Activated CD4-positive, alpha-beta T cell treated with anti-CD3 and anti-CD28 coated beads, Interleukin-2, amount 10 ng/mL, durations not matched to agents 24 days and 14 days (primary cell): ENCODE data around the gene ITGA1. TPM values are rescaled to one million over a fixed set of nuclear protein-coding genes. Genes with fewer than 3 reads are reported as not detected.

Experiments
- DNase-seq: peaks from one replicate; pipeline ENCODE4 v3.0.0; 2022
- H3K27ac Mint-ChIP-seq: one replicate; pipeline ENCODE4 v1.8.0; 2022; ENCODE audit warnings: mild to moderate bottlenecking, mixed read lengths
- H3K27me3 Mint-ChIP-seq: one replicate; pipeline ENCODE4 v1.8.0; 2022; ENCODE audit warnings: mixed read lengths
- H3K36me3 Mint-ChIP-seq: one replicate; pipeline ENCODE4 v1.8.0; 2022; ENCODE audit warnings: low read depth, mild to moderate bottlenecking, mixed read lengths
- H3K4me1 Mint-ChIP-seq: one replicate; pipeline ENCODE4 v1.8.0; 2021; ENCODE audit warnings: mixed read lengths
- H3K4me3 Mint-ChIP-seq: one replicate; pipeline ENCODE4 v1.8.0; 2022; ENCODE audit warnings: mild to moderate bottlenecking, moderate library complexity, mixed read lengths
- H3K9me3 Mint-ChIP-seq: one replicate; pipeline ENCODE4 v1.8.0; 2021; ENCODE audit warnings: mixed read lengths
- intact Hi-C: fragments of 100-400 bp; cut with micrococcal nuclease; formaldehyde crosslinking; loops from one replicate; pipeline ENCODE4 v1.15.1; 2023
- total RNA-seq: library from RNA; stranded (reverse); gene quantifications from 2 replicates; pipeline ENCODE4 v1.2.3, GENCODE V29; 2022

The ITGA1 gene
- total RNA-seq, 1 donor from 2014 or later = 1.6 TPM

DNA sequence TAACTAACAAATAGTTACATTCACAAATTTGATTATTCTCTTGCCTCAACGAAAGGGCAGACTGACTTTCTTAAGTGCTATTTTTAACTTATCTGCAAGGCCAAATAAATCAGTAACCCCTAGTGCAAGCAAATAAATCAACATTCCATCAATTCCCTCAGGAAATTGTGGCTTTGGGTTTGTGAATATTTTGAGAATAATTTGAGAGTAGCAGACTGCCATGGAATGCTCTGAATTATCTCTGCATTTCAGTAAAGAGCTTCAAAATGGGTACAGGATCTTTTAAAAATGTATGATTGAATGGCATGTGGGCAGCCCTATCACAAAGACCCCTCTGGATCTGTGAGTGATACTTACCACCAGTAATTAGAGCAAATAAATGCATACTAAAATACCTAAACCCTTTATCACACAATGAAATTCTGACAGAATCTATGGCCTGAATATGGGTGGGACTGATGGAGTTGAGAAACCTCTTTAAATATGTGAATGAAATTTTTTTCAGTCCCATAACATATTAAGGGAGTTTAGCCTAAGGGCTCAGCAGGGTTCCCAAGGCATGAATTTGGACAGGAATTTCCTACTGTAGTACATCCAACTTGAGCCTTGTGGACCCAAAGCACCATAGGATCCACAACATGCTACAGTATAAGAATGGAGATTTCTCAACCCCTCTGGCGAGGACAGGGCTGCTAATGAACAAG, 109.0 kb downstream of the ITGA1 start:
- Mint-ChIP-seq H3K27me3 (peaks cover 4% of the 10 kb centered on the region), H3K27ac (no peak overlapping the region), H3K4me1 (no peaks in the 10 kb centered on the region), H3K4me3 (no peak overlapping the region), H3K36me3 (no peaks in the 10 kb centered on the region), H3K9me3 (peaks cover 5% of the 10 kb centered on the region)
- intact Hi-C loops = no loop called here
- DNase-seq = no peak

DNA sequence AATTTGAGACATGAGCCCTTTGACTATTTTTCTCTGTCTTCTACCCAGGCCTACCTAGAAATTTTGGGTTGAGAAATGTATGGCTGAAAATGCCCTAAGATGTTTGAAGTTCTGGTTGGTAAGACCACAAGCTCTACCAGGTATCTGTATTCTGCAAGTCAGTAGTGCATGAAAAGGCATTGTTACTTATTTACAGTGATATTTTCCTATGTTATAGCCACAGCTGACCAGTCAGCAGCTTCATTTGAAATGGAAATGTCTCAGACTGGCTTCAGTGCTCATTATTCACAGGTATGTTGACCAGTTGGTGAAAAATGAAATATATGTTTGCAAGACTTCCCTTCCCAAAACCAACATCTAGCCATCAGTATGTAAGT, 109.5 kb downstream of the ITGA1 start:
- no peak for DNase-seq
- no peak overlapping the region for H3K4me3 Mint-ChIP-seq
- no peak overlapping the region for H3K27ac Mint-ChIP-seq
- no peaks in the 10 kb centered on the region for H3K36me3 Mint-ChIP-seq
- H3K27me3 Mint-ChIP-seq = peaks cover 4% of the 10 kb centered on the region
- intact Hi-C loops = no loop called here
- H3K9me3 Mint-ChIP-seq = peaks cover 5% of the 10 kb centered on the region
- no peaks in the 10 kb centered on the region for H3K4me1 Mint-ChIP-seq

- H3K9me3 Mint-ChIP-seq = peaks cover 5% of the 10 kb centered on the region
- DNase-seq = no peak
- intact Hi-C loops = no loop called here
- no peaks in the 10 kb centered on the region for H3K36me3 Mint-ChIP-seq
- no peak overlapping the region for H3K27ac Mint-ChIP-seq
- no peak overlapping the region for H3K4me3 Mint-ChIP-seq
- H3K27me3 Mint-ChIP-seq = peaks cover 6% of the 10 kb centered on the region
- H3K4me1 Mint-ChIP-seq = no peaks in the 10 kb centered on the region
These were observed 111.4 kb downstream of the ITGA1 start for GRCh38 chr5:52898961-52899680.

DNA sequence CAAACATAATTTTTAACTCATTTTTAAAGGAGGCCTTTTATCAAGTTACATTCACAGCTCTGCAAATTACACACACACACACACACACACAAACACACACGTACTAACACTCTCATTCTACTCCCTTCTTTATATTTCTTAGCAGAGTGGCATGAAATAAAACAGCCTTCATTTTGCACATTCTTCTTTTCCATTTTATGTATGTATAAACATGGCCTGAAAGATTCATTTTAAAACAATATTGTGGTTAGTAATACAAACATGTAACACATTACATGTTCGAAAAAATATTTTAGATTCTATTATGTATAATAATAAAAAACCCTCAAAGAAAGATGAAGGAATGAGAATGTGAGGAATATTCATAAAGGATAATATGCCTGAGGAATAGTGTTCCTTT, 115.4 kb downstream of the ITGA1 start:
- no peak for DNase-seq
- Mint-ChIP-seq H3K9me3 (peaks cover 5% of the 10 kb centered on the region), H3K4me3 (no peak overlapping the region), H3K4me1 (peaks cover 2% of the 10 kb centered on the region), H3K27me3 (peaks cover 2% of the 10 kb centered on the region), H3K27ac (no peak overlapping the region), H3K36me3 (no peaks in the 10 kb centered on the region)
- intact Hi-C loops = no loop called here

DNA sequence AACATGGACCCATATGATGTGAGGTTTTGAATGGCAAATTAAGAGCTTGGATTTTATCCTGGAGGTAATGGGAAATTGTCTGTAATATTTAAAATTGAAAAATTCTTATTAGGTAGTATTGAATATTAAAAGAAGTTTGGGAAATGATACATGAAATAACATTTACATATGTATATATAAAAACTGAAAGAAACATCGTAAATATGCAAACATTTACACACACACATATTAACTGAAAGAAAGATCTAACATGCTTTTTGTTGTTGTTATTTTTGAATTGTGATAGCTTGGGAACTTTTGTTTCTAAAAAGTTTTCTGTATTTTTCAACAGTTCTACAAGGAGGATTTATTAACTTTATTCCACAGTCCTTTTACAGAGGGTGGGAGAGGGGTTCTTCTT, 118.6 kb downstream of the ITGA1 start:
- Mint-ChIP-seq H3K9me3 (no peaks in the 10 kb centered on the region), H3K4me1 (peaks cover 2% of the 10 kb centered on the region), H3K27ac (no peak overlapping the region), H3K4me3 (no peak overlapping the region), H3K36me3 (no peaks in the 10 kb centered on the region), H3K27me3 (peaks cover 2% of the 10 kb centered on the region)
- intact Hi-C loops = no loop called here
- no peak for DNase-seq

GRCh38 chr5:52906845-52907244, 119.1 kb downstream of the ITGA1 start:
- Mint-ChIP-seq H3K36me3 (no peaks in the 10 kb centered on the region), H3K9me3 (no peaks in the 10 kb centered on the region), H3K4me3 (no peak overlapping the region), H3K27ac (no peak overlapping the region), H3K4me1 (peaks cover 2% of the 10 kb centered on the region), H3K27me3 (peaks cover 2% of the 10 kb centered on the region)
- DNase-seq = no peak
- intact Hi-C loops = no loop called here

DNA sequence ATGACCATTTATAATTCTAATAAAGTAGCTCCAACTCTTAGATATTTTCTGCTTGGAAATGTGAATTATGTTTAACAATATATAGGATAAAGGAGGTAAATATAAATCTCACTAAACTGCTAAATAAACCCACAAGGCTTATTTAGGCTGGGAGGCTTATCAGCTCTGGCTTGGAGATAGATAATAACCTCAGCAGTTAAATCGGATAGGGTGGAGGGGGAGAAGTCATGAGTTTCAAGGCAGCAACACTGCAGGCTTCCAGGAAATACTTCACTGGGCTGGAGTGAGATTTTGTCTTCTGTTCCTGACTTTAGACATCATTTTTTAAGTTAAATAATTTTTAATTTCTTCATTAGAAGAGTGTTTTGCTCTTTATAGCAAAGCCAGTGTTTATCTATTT, 121.5 kb downstream of the ITGA1 start:
- no peak overlapping the region for H3K27ac Mint-ChIP-seq
- no peak overlapping the region for H3K4me3 Mint-ChIP-seq
- H3K27me3 Mint-ChIP-seq = no peaks in the 10 kb centered on the region
- no peaks in the 10 kb centered on the region for H3K36me3 Mint-ChIP-seq
- H3K9me3 Mint-ChIP-seq = no peaks in the 10 kb centered on the region
- peaks cover 2% of the 10 kb centered on the region for H3K4me1 Mint-ChIP-seq
- no peak for DNase-seq
- intact Hi-C loops = no loop called here

DNA sequence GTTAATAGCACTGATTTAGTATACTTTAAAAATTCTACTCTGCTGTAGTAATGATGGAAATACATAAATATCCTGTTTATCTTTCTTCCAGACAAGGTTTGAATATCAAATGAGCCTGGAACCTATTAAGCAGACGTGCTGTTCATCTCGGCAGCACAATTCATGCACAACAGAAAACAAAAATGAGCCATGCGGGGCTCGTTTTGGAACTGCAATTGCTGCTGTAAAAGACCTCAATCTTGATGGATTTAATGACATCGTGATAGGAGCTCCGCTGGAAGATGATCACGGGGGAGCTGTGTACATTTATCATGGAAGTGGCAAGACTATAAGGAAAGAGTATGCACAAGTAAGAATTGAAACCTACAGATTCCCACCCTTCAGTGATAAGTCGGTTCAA, 122.4 kb downstream of the ITGA1 start:
- Mint-ChIP-seq H3K27me3 (peaks cover 1% of the 10 kb centered on the region), H3K4me1 (peaks cover 5% of the 10 kb centered on the region), H3K4me3 (no peak overlapping the region), H3K27ac (no peak overlapping the region), H3K9me3 (no peaks in the 10 kb centered on the region), H3K36me3 (no peaks in the 10 kb centered on the region)
- intact Hi-C loops = loop anchor here (10.0 kb wide), 2 partner anchors 245 to 1945 kb away; no protein-coding TSS in a partner anchor
- no peak for DNase-seq

DNA sequence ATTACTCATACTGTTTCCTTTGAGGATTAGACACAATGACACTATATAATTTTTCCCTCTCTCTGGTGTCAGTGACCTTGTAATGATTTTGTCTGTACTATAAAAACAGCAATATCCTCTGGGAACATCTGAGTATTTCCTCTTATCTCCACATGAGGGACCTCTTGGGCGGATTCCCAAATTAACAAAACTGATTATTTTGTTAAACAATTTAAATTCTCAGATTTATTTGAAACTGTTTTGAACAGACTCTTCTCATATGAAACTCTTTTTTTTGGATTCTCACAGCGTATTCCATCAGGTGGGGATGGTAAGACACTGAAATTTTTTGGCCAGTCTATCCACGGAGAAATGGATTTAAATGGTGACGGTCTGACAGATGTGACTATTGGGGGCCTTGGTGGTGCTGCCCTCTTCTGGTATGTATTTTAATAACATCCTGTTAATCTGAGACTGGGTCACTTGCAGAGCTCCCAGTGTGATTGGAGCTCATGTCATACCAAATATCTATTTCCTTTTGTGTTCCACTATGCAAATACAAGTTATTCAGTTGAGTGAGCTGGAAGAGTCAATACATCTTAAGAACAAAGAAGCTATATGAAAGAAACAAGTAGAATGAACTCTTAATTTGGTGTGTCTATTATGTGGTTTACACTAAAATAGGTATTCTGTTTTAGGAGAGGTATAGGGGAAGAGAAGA, 127.6 kb downstream of the ITGA1 start:
- no peak overlapping the region for H3K27ac Mint-ChIP-seq
- DNase-seq = peak; percentile 87
- H3K4me1 Mint-ChIP-seq = peaks cover 8% of the 10 kb centered on the region
- no peaks in the 10 kb centered on the region for H3K9me3 Mint-ChIP-seq
- peaks cover 10% of the 10 kb centered on the region for H3K27me3 Mint-ChIP-seq
- H3K36me3 Mint-ChIP-seq = no peaks in the 10 kb centered on the region
- intact Hi-C loops = loop anchor here (1.0 to 10.0 kb wide), 5 partner anchors 113 to 1951 kb away; partner anchors contain the start of genes ITGA1 and PELO
- H3K4me3 Mint-ChIP-seq = peak overlapping the region; percentile 57

DNA sequence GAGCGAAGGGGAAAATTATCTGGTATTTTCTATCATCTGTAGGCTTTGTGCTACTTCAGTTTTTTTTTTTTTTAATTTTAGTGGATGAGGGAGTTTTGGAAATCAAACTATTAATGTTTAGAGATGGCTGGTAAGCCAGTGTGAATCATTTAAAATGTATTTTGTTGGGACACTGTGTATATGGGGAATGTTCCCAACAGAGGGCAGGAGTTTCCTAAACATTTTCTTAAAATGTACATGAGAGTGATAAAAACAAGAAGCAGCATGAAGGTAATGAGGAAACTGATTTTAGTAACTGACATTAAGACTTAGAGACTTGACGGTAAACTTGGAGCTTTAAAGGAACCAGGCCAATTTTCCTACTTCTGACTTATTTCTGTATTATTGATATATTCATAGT, 133.2 kb downstream of the ITGA1 start:
- intact Hi-C loops = no loop called here

GRCh38 chr5:52922384-52922783, 134.7 kb downstream of the ITGA1 start:
- H3K4me3 Mint-ChIP-seq = no peak overlapping the region

More for the DNA sequence above, 133.2 kb downstream of the ITGA1 start:
- Mint-ChIP-seq H3K4me3 (no peak overlapping the region), H3K4me1 (no peaks in the 10 kb centered on the region), H3K36me3 (no peaks in the 10 kb centered on the region), H3K27ac (no peak overlapping the region), H3K9me3 (no peaks in the 10 kb centered on the region), H3K27me3 (peaks cover 22% of the 10 kb centered on the region)
- DNase-seq = no peak

DNA sequence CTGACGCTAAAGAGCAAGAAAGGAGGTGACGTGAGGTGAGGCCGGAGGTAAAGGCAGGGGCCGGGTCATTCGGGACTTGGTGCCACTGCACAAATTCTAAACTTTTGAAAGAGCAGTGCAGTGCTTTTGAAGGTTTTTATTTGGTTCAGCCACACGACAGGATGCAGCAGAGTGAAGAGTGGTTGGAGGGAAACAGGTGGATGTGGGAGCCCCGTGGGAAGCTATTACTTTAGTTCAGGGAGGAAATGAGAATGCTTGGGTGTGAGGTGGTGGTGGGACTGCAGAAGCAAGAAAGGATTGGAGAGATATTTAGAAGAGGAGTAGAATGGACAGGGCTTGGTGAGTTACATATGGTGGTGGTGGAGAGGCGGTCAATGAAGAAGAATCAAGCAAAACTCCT, 136.7 kb downstream of the ITGA1 start:
- Mint-ChIP-seq H3K4me1 (peaks cover 4% of the 10 kb centered on the region), H3K27me3 (peaks cover 17% of the 10 kb centered on the region), H3K9me3 (no peaks in the 10 kb centered on the region), H3K36me3 (no peaks in the 10 kb centered on the region), H3K27ac (no peak overlapping the region), H3K4me3 (no peak overlapping the region)
- DNase-seq = no peak
- intact Hi-C loops = no loop called here

More at GRCh38 chr5:52922384-52922783, 134.7 kb downstream of the ITGA1 start:
- H3K36me3 Mint-ChIP-seq = no peaks in the 10 kb centered on the region
- no peak overlapping the region for H3K27ac Mint-ChIP-seq
- H3K9me3 Mint-ChIP-seq = no peaks in the 10 kb centered on the region
- no peak for DNase-seq
- H3K4me1 Mint-ChIP-seq = no peaks in the 10 kb centered on the region
- intact Hi-C loops = no loop called here
- peaks cover 20% of the 10 kb centered on the region for H3K27me3 Mint-ChIP-seq

- H3K27ac Mint-ChIP-seq = no peak overlapping the region
- no peak for DNase-seq
- H3K4me3 Mint-ChIP-seq = no peak overlapping the region
- peaks cover 4% of the 10 kb centered on the region for H3K4me1 Mint-ChIP-seq
- intact Hi-C loops = no loop called here
- H3K36me3 Mint-ChIP-seq = no peaks in the 10 kb centered on the region
- H3K27me3 Mint-ChIP-seq = peaks cover 17% of the 10 kb centered on the region
- H3K9me3 Mint-ChIP-seq = no peaks in the 10 kb centered on the region
These were observed 137.3 kb downstream of the ITGA1 start for GRCh38 chr5:52925001-52925400.

DNA sequence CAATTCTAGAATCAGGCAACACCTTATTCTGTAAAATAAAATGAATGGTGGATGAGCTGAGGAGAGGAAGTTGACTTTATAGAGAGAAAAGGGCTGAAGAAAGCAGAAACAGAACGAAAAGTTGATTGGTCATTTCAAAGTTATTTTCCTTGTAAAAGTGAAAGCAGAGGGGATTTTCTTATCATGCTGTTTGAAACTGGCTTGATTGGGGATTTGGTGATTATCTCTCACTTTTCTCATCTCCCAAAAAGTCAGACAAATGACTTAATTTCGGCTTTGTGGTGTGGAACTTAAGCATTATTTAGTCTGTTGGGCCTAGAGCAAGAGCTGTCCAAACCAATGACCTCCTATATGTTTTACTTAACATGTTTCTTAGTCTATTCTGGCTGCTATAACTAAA, 141.0 kb downstream of the ITGA1 start:
- peaks cover 8% of the 10 kb centered on the region for H3K27me3 Mint-ChIP-seq
- intact Hi-C loops = no loop called here
- H3K4me3 Mint-ChIP-seq = no peak overlapping the region
- peaks cover 4% of the 10 kb centered on the region for H3K4me1 Mint-ChIP-seq
- no peaks in the 10 kb centered on the region for H3K36me3 Mint-ChIP-seq
- DNase-seq = no peak
- H3K9me3 Mint-ChIP-seq = no peaks in the 10 kb centered on the region
- H3K27ac Mint-ChIP-seq = no peak overlapping the region
